Neural cell (in vitro differentiated cells): Measurements from ENCODE around the gene CPT2. TPM values are rescaled to one million over a fixed set of nuclear protein-coding genes. Genes with fewer than 3 reads are reported as not detected.

Source experiments
- H2AFZ ChIP-seq: fragments of 200-600, 300-800 bp; sonication (generic), shearing (Covaris generic); 2 replicates; pipeline ENCODE4 v1.6.0; 2014; ENCODE audit warnings: low read depth, mild to moderate bottlenecking, antibody characterized with exemption, low read length, moderate library complexity
- H3F3A ChIP-seq: fragments of 200-600 bp; shearing (Covaris generic); 2 replicates; pipeline ENCODE4 v1.6.1; 2016; ENCODE audit warnings: mild to moderate bottlenecking, moderate library complexity, mixed read lengths, antibody characterized with exemption, low read length; ENCODE audit not compliant: insufficient read depth, poor library complexity, severe bottlenecking
- H3K27ac ChIP-seq: fragments of 200-600, 300-800 bp; sonication (generic), shearing (Covaris generic); 2 replicates; pipeline ENCODE4 v1.5.1; 2014; ENCODE audit warnings: mild to moderate bottlenecking, low read length, moderate library complexity
- H3K27me3 ChIP-seq: fragments of 300-800, 200-600 bp; sonication (generic), shearing (Covaris generic); 2 replicates; pipeline ENCODE4 v1.6.0; 2014; ENCODE audit warnings: mild to moderate bottlenecking, low read depth, low read length, moderate library complexity; ENCODE audit not compliant: insufficient read depth
- H3K36me3 ChIP-seq: fragments of 300-800, 200-600 bp; sonication (generic), shearing (Covaris generic); 2 replicates; pipeline ENCODE4 v1.5.1; 2014; ENCODE audit warnings: mild to moderate bottlenecking, antibody characterized with exemption, low read length, moderate library complexity; ENCODE audit not compliant: insufficient read depth
- H3K4me2 ChIP-seq: fragments of 300-800, 200-600 bp; sonication (generic), shearing (Covaris generic); 2 replicates; pipeline ENCODE4 v1.6.0; 2014; ENCODE audit warnings: mild to moderate bottlenecking, low read length
- H3K4me3 ChIP-seq: fragments of 300-800, 200-600 bp; sonication (generic), shearing (Covaris generic); 2 replicates; pipeline ENCODE4 v1.5.1; 2014; ENCODE audit warnings: mild to moderate bottlenecking, low read length, moderate library complexity
- H3K79me2 ChIP-seq: fragments of 200-600 bp; shearing (Covaris generic); replicated peaks from 2 replicates; pipeline ENCODE4 v1.6.0; 2014; ENCODE audit warnings: mild to moderate bottlenecking, low read length, moderate library complexity; ENCODE audit not compliant: insufficient read depth
- H3K9ac ChIP-seq: fragments of 300-800, 200-600 bp; sonication (generic), shearing (Covaris generic); 2 replicates; pipeline ENCODE4 v1.6.1; 2016; ENCODE audit warnings: mild to moderate bottlenecking, low read length, mixed read lengths
- H3K9me2 ChIP-seq: fragments of 200-600 bp; shearing (Covaris generic); 2 replicates; pipeline ENCODE4 v1.6.1; 2016; ENCODE audit warnings: mild to moderate bottlenecking, low read length, mixed read lengths; ENCODE audit not compliant: insufficient read depth
- H3K9me3 ChIP-seq: fragments of 200-600, 300-800 bp; sonication (generic), shearing (Covaris generic); 2 replicates; pipeline ENCODE4 v1.6.1; 2016; ENCODE audit warnings: mild to moderate bottlenecking, mixed run types, low read length, moderate library complexity, mixed read lengths
- H4K20me1 ChIP-seq: fragments of 200-600 bp; shearing (Covaris generic); 2 replicates; pipeline ENCODE4 v1.6.1; 2016; ENCODE audit warnings: mild to moderate bottlenecking, mixed run types; ENCODE audit not compliant: insufficient read depth
- EP300 ChIP-seq: fragments of 450-650 bp; conservative IDR thresholded peaks from 2 replicates; pipeline ENCODE4 v1.6.1; 2014; ENCODE audit warnings: antibody characterized with exemption, mild to moderate bottlenecking, moderate library complexity; ENCODE audit not compliant: poor library complexity, severe bottlenecking
- EZH2 ChIP-seq: fragments of 200-600, 300-800 bp; shearing (Covaris generic), sonication (generic); IDR thresholded peaks from 2 replicates; pipeline ENCODE4 v1.6.1; 2014; ENCODE audit warnings: antibody characterized with exemption, low read length, borderline replicate concordance, mild to moderate bottlenecking; ENCODE audit not compliant: insufficient read depth, poor library complexity, severe bottlenecking
- MXI1 ChIP-seq: fragments of 450-650 bp; conservative IDR thresholded peaks from 2 replicates; pipeline ENCODE4 v1.6.1; 2014; ENCODE audit warnings: antibody characterized with exemption, mild to moderate bottlenecking; ENCODE audit not compliant: poor library complexity, severe bottlenecking
- POLR2AphosphoS5 ChIP-seq: IDR thresholded peaks from 2 replicates; pipeline ENCODE4 v1.6.1; 2012
- RAD21 ChIP-seq: fragments of 450-650 bp; conservative IDR thresholded peaks from 2 replicates; pipeline ENCODE4 v1.6.1; 2014; ENCODE audit warnings: antibody characterized with exemption, mild to moderate bottlenecking, moderate library complexity
- SMC3 ChIP-seq: fragments of 450-650 bp; conservative IDR thresholded peaks from 2 replicates; pipeline ENCODE4 v1.6.1; 2014; ENCODE audit warnings: antibody characterized with exemption, mild to moderate bottlenecking, moderate library complexity; ENCODE audit not compliant: poor library complexity
- TAF1 ChIP-seq: IDR thresholded peaks from 2 replicates; pipeline ENCODE4 v1.6.1; 2012; ENCODE audit warnings: low read depth
- polyA plus RNA-seq: library from polyadenylated mRNA; depleted of rRNA; stranded (reverse); fragments of >200 nt; gene quantifications from 2 replicates; pipeline ENCODE4 v1.2.3, GENCODE V29; 2014
- TF ChIP-seq, protein P1 (sequence below): fragments of 450-650 bp; IDR thresholded peaks from 2 replicates; pipeline ENCODE4 v1.5.1; 2014; ENCODE audit warnings: antibody characterized with exemption, mild to moderate bottlenecking, moderate library complexity; ENCODE audit not compliant: poor library complexity, severe bottlenecking
- TF ChIP-seq, protein P2 (sequence below): IDR thresholded peaks from 2 replicates; pipeline ENCODE4 v1.6.1; 2012; ENCODE audit warnings: borderline replicate concordance

CPT2 gene
- polyA plus RNA-seq, 1 donor from 2014 or later, result 5.3 TPM

DNA sequence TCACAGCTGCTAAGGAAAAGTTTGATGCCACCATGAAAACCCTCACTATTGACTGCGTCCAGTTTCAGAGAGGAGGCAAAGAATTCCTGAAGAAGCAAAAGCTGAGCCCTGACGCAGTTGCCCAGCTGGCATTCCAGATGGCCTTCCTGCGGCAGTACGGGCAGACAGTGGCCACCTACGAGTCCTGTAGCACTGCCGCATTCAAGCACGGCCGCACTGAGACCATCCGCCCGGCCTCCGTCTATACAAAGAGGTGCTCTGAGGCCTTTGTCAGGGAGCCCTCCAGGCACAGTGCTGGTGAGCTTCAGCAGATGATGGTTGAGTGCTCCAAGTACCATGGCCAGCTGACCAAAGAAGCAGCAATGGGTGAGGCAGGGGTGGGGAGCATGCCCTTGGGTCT is 14.3 kb downstream of the CPT2 start:
- Histone ChIP-seq H3K27ac (no peak overlapping the region), H3K9me2 (no peaks in the 10 kb centered on the region), H3K9ac (no peak overlapping the region), H3K9me3 (peaks cover 5% of the 10 kb centered on the region), H3F3A (no peaks in the 10 kb centered on the region), H3K4me3 (no peak overlapping the region), H3K79me2 (no peaks in the 10 kb centered on the region), H2AFZ (no peak overlapping the region), H3K4me2 (no peak overlapping the region), H3K27me3 (no peaks in the 10 kb centered on the region), H3K36me3 (no peaks in the 10 kb centered on the region), H4K20me1 (no peaks in the 10 kb centered on the region)
- TF ChIP-seq EP300 (no peak), EZH2 (no peak), RAD21 (no peak), MXI1 (no peak), POLR2AphosphoS5 (no peak), SMC3 (no peak), TAF1 (no peak)
- TF ChIP-seq, protein P1, sequence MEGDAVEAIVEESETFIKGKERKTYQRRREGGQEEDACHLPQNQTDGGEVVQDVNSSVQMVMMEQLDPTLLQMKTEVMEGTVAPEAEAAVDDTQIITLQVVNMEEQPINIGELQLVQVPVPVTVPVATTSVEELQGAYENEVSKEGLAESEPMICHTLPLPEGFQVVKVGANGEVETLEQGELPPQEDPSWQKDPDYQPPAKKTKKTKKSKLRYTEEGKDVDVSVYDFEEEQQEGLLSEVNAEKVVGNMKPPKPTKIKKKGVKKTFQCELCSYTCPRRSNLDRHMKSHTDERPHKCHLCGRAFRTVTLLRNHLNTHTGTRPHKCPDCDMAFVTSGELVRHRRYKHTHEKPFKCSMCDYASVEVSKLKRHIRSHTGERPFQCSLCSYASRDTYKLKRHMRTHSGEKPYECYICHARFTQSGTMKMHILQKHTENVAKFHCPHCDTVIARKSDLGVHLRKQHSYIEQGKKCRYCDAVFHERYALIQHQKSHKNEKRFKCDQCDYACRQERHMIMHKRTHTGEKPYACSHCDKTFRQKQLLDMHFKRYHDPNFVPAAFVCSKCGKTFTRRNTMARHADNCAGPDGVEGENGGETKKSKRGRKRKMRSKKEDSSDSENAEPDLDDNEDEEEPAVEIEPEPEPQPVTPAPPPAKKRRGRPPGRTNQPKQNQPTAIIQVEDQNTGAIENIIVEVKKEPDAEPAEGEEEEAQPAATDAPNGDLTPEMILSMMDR, result no peak
- TF ChIP-seq, protein P2, sequence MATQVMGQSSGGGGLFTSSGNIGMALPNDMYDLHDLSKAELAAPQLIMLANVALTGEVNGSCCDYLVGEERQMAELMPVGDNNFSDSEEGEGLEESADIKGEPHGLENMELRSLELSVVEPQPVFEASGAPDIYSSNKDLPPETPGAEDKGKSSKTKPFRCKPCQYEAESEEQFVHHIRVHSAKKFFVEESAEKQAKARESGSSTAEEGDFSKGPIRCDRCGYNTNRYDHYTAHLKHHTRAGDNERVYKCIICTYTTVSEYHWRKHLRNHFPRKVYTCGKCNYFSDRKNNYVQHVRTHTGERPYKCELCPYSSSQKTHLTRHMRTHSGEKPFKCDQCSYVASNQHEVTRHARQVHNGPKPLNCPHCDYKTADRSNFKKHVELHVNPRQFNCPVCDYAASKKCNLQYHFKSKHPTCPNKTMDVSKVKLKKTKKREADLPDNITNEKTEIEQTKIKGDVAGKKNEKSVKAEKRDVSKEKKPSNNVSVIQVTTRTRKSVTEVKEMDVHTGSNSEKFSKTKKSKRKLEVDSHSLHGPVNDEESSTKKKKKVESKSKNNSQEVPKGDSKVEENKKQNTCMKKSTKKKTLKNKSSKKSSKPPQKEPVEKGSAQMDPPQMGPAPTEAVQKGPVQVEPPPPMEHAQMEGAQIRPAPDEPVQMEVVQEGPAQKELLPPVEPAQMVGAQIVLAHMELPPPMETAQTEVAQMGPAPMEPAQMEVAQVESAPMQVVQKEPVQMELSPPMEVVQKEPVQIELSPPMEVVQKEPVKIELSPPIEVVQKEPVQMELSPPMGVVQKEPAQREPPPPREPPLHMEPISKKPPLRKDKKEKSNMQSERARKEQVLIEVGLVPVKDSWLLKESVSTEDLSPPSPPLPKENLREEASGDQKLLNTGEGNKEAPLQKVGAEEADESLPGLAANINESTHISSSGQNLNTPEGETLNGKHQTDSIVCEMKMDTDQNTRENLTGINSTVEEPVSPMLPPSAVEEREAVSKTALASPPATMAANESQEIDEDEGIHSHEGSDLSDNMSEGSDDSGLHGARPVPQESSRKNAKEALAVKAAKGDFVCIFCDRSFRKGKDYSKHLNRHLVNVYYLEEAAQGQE, result no peak

DNA sequence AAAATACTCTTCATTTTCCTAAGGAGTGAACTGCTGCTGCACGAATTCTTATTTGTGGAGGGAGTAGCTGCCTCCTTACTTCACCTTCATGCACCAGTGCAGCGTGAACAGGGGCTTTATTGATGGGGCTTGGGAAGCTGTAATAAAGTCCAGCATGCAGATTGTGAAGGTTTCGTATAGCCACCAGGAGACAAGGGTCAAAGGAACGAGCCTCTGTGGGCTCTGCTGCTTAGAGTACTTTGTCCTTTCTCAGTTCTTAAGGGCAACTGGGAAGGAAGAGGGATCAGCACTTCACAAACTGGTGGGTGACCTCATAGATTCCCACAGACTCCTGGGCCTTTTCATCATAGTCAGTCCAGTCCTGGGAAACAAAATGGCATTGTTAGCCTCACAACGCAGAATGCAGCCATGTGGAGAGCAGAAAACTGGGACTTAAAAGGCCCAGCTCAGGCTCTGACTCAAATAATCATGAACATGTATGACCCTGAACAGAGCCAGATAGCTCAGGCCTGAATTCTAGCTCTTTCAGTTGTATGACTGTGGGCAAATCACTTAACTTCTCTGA is 17.8 kb downstream of the CPT2 start:
- H3K9me2 ChIP-seq, result no peaks in the 10 kb centered on the region
- H3K9ac ChIP-seq, result no peak overlapping the region
- no peak overlapping the region for H3K4me3 ChIP-seq
- H3K27ac ChIP-seq, result no peak overlapping the region
- no peaks in the 10 kb centered on the region for H3F3A ChIP-seq
- no peak overlapping the region for H3K4me2 ChIP-seq
- H3K79me2 ChIP-seq, result peaks cover 4% of the 10 kb centered on the region
- H2AFZ ChIP-seq, result no peak overlapping the region
- H3K9me3 ChIP-seq, result no peaks in the 10 kb centered on the region
- TF ChIP-seq, protein P1, result no peak
- TF ChIP-seq EZH2 (no peak), MXI1 (no peak), EP300 (no peak), RAD21 (no peak), POLR2AphosphoS5 (no peak), SMC3 (no peak), TAF1 (no peak)
- TF ChIP-seq, protein P2, result no peak
- H4K20me1 ChIP-seq, result no peaks in the 10 kb centered on the region
- H3K27me3 ChIP-seq, result no peaks in the 10 kb centered on the region
- H3K36me3 ChIP-seq, result no peaks in the 10 kb centered on the region
